Mesodermal cell (in vitro differentiated cells): ENCODE results near the gene TNN.
"Not testable (repeated sequence)": the region's sequence is repeated elsewhere in the genome, so short reads cannot be mapped to it uniquely, and the experiment has no call there.

Experiments used
- H3K27ac ChIP-seq: 2 replicates; pipeline ENCODE4 v1.7.0; 2013; ENCODE audit warnings: mild to moderate bottlenecking, low read depth, low read length, moderate library complexity; ENCODE audit not compliant: severe bottlenecking
- H3K36me3 ChIP-seq: 2 replicates; pipeline ENCODE4 v1.7.1; 2013; ENCODE audit warnings: mild to moderate bottlenecking, low read length, moderate library complexity; ENCODE audit not compliant: control insufficient read depth, insufficient read depth
- H3K4me1 ChIP-seq: one replicate; pipeline ENCODE4 v1.7.1; 2013; ENCODE audit warnings: mild to moderate bottlenecking, low read length; ENCODE audit not compliant: insufficient read depth, control insufficient read depth, poor library complexity, severe bottlenecking
- H3K4me3 ChIP-seq: 2 replicates; pipeline ENCODE4 v1.7.0; 2013; ENCODE audit warnings: low read length, control low read depth, mild to moderate bottlenecking; ENCODE audit not compliant: insufficient read depth, poor library complexity, severe bottlenecking; ENCODE audit errors: extremely low read depth
- H3K9me3 ChIP-seq: 2 replicates; pipeline ENCODE4 v1.7.1; 2013; ENCODE audit warnings: mild to moderate bottlenecking, low read length, moderate library complexity; ENCODE audit not compliant: control insufficient read depth
- WGBS, 2 experiments: methylation state at CpG; one replicate each; pipeline ENCODE4 v1.1.5; 2013; ENCODE audit warnings: missing lambda C conversion rate in 2 of 2; ENCODE audit not compliant: insufficient coverage in 2 of 2; 5-methylcytosine and 5-hydroxymethylcytosine counted together

TNN gene

GRCh38 chr1:175081983-175082382 lies 14.3 kb downstream of the TNN start:
- Histone ChIP-seq H3K27ac (no peak overlapping the region), H3K36me3 (no peaks in the 10 kb centered on the region), H3K4me1 (no peaks in the 10 kb centered on the region), H3K9me3 (no peaks in the 10 kb centered on the region), H3K4me3 (no peak overlapping the region)
- 89 to 100% methylated on average over 1 of the region's 2 CpGs for WGBS, 2 experiments

DNA sequence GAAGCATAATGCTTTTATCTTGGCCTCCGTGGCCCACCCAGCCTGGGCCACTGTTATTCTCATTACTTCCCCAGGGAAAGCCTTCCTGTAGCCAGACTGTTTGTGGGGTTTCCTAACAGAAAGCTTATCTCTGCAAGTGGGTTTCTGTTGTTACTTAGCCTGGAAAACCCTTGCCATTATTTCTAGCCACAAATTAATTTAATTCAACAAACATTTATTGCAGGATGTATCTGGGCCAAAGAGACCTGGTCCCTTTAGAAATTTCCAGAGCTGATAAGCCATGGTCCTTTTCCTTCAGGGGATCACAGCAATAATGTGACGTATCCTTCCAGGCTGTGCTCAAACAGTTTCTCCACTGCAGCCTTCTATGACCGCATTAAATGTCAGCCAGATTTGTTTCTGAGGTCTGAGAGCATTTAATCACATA lies 20.9 kb downstream of the TNN start:
- no peaks in the 10 kb centered on the region for H3K4me1 ChIP-seq
- H3K36me3 ChIP-seq, result no peaks in the 10 kb centered on the region
- H3K9me3 ChIP-seq, result no peaks in the 10 kb centered on the region
- WGBS, 2 experiments, result 86 to 100% methylated on average over 1 to 2 of the region's 3 CpGs
- no peak overlapping the region for H3K27ac ChIP-seq
- no peak overlapping the region for H3K4me3 ChIP-seq

DNA sequence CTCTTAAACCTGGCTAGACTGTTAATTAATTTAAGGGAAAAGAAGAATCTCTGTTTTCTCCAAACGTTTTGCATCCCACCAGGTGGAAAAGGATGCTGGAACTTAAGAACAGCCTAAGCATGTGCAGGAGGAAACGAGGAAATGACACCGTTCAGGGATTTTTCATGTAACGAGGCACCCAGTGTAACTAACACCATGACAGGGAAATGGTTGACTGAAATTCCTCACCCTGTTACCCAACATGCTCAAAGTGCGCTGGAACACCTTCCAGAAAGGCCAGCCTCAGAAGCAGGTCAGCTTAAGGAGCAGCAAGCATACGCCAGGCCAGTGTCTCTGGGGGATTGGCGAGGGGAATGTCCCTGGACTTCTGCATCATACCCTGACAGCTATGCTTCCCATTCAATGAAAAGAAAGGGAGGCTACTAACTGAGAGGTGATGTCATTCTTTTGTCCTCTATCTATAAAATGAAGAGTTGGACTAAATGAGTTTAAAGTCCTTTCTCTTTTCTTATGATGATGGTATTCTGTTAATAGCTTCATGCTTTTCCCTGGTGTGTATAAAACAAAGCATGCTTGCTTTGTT lies 21.6 kb downstream of the TNN start:
- H3K27ac ChIP-seq, result no peak overlapping the region
- no peak overlapping the region for H3K4me3 ChIP-seq
- H3K4me1 ChIP-seq, result no peaks in the 10 kb centered on the region
- H3K36me3 ChIP-seq, result no peaks in the 10 kb centered on the region
- WGBS, 2 experiments, result 82 to 89% methylated on average over 6 of the region's 7 CpGs
- H3K9me3 ChIP-seq, result no peaks in the 10 kb centered on the region

- WGBS, 2 experiments, result no CpG with 5 or more reads among the region's 2 CpGs
- H3K4me3 ChIP-seq, result no peak overlapping the region
- no peak overlapping the region for H3K27ac ChIP-seq
- no peaks in the 10 kb centered on the region for H3K9me3 ChIP-seq
- H3K36me3 ChIP-seq, result no peaks in the 10 kb centered on the region
- no peaks in the 10 kb centered on the region for H3K4me1 ChIP-seq
Measured at GRCh38 chr1:175090780-175091179, 23.1 kb downstream of the TNN start.

DNA sequence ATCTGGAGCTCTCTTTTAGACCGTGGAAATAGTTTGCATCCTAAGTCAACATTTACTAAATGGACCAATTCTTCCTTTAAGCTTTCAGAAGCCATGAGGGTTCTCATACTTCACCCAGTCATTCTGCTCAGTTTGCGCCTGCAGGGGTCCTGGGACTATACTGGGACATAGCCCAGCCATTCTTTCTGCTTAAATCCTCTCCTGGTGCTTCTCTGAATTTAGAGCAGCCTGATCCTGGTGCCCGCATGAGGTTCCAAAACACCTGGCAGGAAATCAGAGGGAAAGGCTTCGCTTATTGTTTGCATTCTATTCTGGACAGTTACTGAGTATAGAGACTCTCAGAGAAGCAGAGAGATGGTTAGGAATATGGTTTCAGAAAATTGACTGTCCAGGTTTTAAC lies 27.0 kb downstream of the TNN start:
- H3K36me3 ChIP-seq, result no peaks in the 10 kb centered on the region
- no peaks in the 10 kb centered on the region for H3K4me1 ChIP-seq
- no peak overlapping the region for H3K4me3 ChIP-seq
- WGBS, 2 experiments, result 84 to 91% methylated on average over 4 of the region's 4 CpGs
- no peak overlapping the region for H3K27ac ChIP-seq
- H3K9me3 ChIP-seq, result no peaks in the 10 kb centered on the region

DNA sequence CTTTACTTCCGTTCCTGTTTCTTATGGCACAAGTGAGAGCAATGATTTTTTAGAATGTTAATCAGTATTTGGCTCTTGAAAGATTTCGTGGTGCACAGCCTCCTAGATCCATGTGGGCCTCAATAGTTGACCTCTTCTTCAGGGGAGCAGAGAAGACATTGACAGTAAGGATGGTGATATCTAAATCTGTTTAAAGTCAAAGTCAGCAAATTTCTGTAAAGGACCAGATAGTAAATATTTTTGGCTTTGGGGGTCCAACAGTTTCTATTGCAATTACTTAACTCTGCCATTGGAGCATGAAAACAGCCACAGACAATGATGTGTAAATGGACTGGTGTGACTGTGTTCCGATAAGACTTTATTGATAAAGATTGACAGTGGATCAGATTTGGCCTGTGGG lies 27.4 kb downstream of the TNN start:
- no peaks in the 10 kb centered on the region for H3K4me1 ChIP-seq
- no peaks in the 10 kb centered on the region for H3K36me3 ChIP-seq
- H3K27ac ChIP-seq, result no peak overlapping the region
- no peaks in the 10 kb centered on the region for H3K9me3 ChIP-seq
- H3K4me3 ChIP-seq, result no peak overlapping the region
- 90 to 94% methylated on average over 3 of the region's 3 CpGs for WGBS, 2 experiments

DNA sequence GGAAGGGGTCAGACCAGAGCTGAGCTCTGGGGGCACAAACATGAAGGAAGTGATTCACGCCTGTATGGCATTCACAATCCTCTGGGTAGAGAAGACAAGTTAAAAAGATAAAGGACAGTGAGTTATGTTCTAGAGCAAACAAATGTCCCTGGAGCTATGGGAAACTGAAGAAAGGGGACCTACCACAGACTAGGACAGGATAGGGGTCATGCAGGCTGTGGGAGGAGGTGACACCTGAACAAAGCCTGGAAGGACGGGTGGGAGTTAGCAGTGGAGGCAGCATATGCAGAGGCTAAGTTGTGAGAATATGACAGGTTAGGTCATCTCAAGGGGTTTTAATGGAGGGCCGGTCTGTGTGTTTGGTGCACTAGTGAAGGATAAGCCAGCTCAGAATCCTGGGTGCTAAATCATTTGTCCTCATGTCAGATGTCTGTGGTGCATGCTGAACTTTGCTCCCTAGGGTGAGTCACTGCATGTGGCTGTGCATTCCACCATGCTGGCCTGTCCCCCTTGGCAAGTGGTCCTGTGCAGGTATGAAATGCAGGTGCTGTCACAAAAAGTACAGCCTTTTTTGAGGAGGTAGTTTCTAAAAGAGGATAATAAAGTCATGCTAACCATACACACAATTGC lies 28.5 kb downstream of the TNN start:
- Histone ChIP-seq H3K4me3 (no peak overlapping the region), H3K36me3 (no peaks in the 10 kb centered on the region), H3K4me1 (no peaks in the 10 kb centered on the region), H3K27ac (no peak overlapping the region), H3K9me3 (no peaks in the 10 kb centered on the region)
- 84 to 94% methylated on average over 3 of the region's 3 CpGs for WGBS, 2 experiments

DNA sequence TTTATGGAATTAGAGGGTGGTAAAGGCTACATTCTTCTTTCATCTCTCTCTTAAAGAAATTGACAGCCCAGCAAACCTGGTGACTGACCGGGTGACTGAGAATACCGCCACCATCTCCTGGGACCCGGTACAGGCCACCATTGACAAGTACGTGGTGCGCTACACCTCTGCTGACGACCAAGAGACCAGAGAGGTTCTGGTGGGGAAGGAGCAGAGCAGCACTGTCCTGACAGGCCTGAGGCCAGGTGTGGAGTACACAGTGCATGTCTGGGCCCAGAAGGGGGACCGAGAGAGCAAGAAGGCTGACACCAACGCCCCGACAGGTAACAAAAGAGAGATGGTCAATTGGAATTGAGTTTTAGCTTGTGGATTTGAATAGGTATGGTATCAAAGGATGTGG lies 29.7 kb downstream of the TNN start:
- no peaks in the 10 kb centered on the region for H3K4me1 ChIP-seq
- H3K9me3 ChIP-seq, result no peaks in the 10 kb centered on the region
- 92 to 94% methylated on average over 8 of the region's 9 CpGs for WGBS, 2 experiments
- H3K27ac ChIP-seq, result no peak overlapping the region
- no peak overlapping the region for H3K4me3 ChIP-seq
- H3K36me3 ChIP-seq, result no peaks in the 10 kb centered on the region

- 89% methylated on average over 1 of the region's 2 CpGs; no CpG with 5 or more reads in 1 of the 2 experiments for WGBS, 2 experiments
- Histone ChIP-seq H3K27ac (no peak overlapping the region), H3K9me3 (no peaks in the 10 kb centered on the region), H3K4me3 (no peak overlapping the region), H3K36me3 (no peaks in the 10 kb centered on the region), H3K4me1 (no peaks in the 10 kb centered on the region)
Measured at GRCh38 chr1:175099916-175100315, 32.3 kb downstream of the TNN start.

GRCh38 chr1:175102166-175102565 lies 34.5 kb downstream of the TNN start:
- WGBS, 2 experiments, result 89% methylated on average over 3 of the region's 21 CpGs; no CpG with 5 or more reads in 1 of the 2 experiments
- H3K36me3 ChIP-seq, H3K9me3 ChIP-seq, H3K4me1 ChIP-seq, H3K4me3 ChIP-seq, H3K27ac ChIP-seq: not testable (repeated sequence)

GRCh38 chr1:175106536-175106935 lies 38.9 kb downstream of the TNN start:
- not testable (repeated sequence) for H3K4me1 ChIP-seq, H3K9me3 ChIP-seq, H3K27ac ChIP-seq, H3K36me3 ChIP-seq, H3K4me3 ChIP-seq
- 91 to 93% methylated on average over 5 to 10 of the region's 15 CpGs for WGBS, 2 experiments
